Measurements from ENCODE around the gene GALM.

- TF ChIP-seq CTCF (IDR thresholded peaks at IDR 0.05): no peak
- TF ChIP-seq POLR2A (IDR thresholded peaks at IDR 0.05): peak; percentile 22
- TF ChIP-seq EP300 (IDR thresholded peaks at IDR 0.05): no peak
These were observed at the start of gene GALM for GRCh38 chr2:38665854-38666555.
